Ovary (tissue), 3 donors: ENCODE results near the gene DLG5.

Experiments used
- CTCF ChIP-seq, 3 donors: fragments of 450-650 bp in 2 of 3; fragments of 200-600 bp in 1 of 3; IDR thresholded peaks; one replicate each; pipeline versions ENCODE4 v1.5.1 to v1.8.0; 2016 to 2022; ENCODE audit warnings: antibody characterized with exemption in 3 of 3, mild to moderate bottlenecking in 1 of 3
- EP300 ChIP-seq: sonication (generic); formaldehyde crosslinking; IDR thresholded peaks from one replicate; pipeline ENCODE4 v1.6.1; 2017; ENCODE audit warnings: antibody characterized with exemption
- donor health status: DM: no; HTN: no; CAD: no.

GRCh38 chr10:77965294-77965693 is 38.7 kb upstream of the DLG5 start:
- TF ChIP-seq CTCF (IDR thresholded peaks at IDR 0.05) (no peak), EP300 (no peak)
